Stimulated activated CD4-positive, alpha-beta T cell treated with anti-CD3 and anti-CD28 coated beads, Interleukin-12 subunit alpha, Interleukin-12 subunit beta, amount 100 ng/mL, for 48 hours (primary cell): Measurements from ENCODE around the gene TAS1R1.
A peak's percentile ranks its signal among the peaks of the same experiment; 100 is the strongest.

Experiments used
- DNase-seq, 3 donors: peaks; one replicate each; pipeline ENCODE4 v3.0.0-alpha.2; 2020; ENCODE audit warnings: low read depth in 2 of 3, low spot score in 1 of 3

The TAS1R1 gene

DNA sequence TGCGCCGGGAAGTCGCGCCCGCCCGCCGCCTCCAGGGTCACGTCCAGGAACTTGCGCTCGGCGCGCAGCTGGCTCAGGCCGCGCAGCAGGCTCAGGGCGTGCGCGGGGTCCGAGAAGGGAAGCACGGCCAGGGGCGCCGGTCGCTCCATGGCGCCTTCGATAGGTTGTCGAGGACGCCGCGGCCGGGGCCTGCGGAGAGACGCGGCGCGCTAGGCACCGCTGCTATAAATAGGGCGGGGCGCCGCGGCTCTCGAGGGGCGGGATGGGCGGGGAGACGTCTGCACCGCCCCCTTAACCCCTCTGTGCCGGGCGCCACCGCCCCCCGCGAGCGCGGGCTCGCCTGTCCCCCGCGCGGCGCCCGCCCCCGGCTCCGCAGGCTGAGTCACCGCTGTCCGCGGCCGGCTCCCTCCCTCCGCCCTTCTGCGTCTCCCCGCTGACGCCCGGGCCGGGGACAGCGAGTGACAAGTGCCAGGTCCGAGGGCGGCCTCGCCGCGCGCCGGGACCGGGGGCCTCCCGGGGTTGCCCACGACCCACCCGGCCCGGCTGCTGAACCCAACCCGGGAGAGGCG is 47.6 kb downstream of the TAS1R1 start, which contains the start of gene KLHL21:
Gene KLHL21, minus strand, starts transcription at position 201 of the 569 bp plus-strand sequence. Its CDS starts 52 bp downstream, at position 149.
- peak; percentile 72 to 87 (median 74) for DNase-seq

DNA sequence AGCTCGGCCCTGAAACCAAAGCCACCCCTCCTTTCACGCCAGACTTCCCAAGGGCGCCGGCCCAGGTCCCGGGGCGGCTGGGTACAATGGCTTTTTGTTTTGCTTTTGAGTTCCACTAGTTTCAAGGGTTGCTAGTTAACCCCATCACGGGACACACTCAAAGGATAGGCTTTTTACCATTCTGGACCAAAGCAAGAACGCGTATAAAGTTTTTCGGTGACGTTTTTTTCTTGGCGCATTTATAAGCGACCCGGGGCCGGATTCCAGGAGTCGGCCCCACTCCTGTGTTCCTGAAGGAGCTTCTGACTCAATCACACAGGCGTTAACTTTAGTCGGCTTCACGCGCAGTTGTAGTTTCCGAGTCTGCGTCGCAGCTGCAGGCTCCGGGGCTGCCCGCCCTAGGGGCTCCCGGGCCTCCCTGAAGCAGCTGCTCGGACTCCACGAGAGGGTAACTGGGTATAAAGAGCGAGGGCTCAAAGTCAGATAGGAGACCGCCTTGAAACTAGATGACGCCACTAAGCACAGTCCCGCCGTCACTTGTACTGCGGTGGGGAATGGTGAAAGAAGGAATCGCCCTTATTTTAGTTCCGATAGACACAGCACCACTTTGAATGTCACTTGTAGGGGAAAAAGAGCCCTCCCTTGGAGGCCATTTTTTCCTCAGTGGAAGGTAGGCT is 48.3 kb downstream of the TAS1R1 start:
- DNase-seq, result peak in 2 of 3 donors; percentile 47 to 54

DNA sequence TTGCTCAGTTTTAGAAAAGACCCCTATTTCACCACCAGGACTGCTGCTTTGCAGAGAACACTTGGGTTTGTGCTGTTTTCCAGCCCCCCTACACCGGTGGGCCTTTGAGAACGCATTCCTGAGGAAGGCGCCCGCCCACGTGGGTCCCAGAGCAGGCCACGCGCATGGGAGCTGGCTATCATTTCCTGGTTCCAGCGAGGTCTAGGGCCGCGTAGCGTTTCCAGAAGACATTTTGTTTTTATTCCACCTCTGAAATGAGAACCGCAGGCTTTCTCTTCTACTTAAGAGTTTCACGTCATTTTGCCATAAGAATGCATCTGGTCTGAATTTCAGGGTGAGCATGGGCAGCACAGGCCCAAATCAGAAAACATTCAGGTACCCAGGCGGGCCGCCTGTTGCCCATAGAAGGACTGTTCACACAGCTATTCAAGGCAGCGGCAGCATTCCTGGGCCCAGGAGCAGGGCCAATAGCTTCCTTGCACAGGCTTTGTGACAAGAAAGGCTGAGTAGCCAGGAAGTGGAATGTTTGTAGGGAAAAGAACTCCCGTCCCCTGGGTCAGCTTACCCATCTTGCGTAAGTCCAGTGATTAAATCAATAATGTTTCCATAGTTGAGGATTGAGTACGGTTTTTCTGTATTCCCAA is 48.9 kb downstream of the TAS1R1 start:
- no peak for DNase-seq

- DNase-seq, result no peak
Measured at GRCh38 chr1:6612641-6613360, 57.7 kb downstream of the TAS1R1 start.

GRCh38 chr1:6613361-6614018 is 58.4 kb downstream of the TAS1R1 start, which contains the start of gene PHF13:
Gene PHF13, plus strand, starts transcription at chr1:6613731. Its CDS starts 336 bp downstream, at chr1:6614067.
- DNase-seq, result peak; percentile 99 to 100 (median 100)

GRCh38 chr1:6614019-6614928 is 59.2 kb downstream of the TAS1R1 start:
- DNase-seq, result peak in 1 of 3 donors; percentile 45

DNA sequence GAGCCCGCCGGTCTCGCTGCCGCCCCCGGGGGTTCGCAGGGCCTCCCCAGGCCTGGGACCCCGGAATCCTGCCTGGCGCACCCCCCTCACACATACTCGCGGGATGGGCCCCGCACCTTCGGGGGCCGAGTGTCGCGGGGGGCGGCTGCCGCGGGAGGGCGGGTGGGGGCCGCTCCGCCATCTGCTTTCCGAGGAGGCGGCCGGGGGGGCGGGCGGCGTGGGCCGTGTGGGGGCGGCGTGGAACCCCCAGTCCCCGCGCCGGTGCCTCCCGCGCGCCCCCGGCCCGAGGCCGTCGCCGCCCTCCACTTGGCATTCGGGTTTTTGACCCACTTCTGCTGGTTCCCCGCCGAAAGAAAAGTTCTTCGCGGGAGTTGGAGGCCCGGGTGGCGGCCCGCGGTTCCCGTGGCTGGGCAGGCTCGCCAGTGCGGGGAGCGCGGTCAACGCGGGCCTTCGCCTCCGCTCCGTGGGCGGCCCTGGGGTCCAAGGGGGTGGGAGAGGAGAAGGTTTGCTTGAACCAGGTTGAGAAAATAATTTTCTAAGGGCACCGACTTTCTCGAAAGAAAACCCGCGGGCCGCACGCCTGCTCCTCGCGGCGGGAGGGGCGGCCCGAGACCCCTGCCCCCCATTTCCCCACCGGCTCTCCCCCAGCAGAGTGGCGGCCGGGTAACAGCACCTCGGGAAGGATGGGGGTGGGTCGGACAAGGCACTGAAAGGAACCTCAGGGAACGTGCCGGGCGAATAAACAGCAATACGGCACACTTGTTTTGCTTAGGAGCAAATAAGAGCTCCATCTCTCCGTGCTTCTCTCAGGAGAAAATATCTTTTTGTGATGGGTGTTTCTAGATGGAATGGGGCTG is 60.0 kb downstream of the TAS1R1 start:
- no peak for DNase-seq

- no peak for DNase-seq
Measured at GRCh38 chr1:6619045-6619444, 63.9 kb downstream of the TAS1R1 start.

GRCh38 chr1:6621429-6622391 is 66.6 kb downstream of the TAS1R1 start:
- DNase-seq, result no peak

DNA sequence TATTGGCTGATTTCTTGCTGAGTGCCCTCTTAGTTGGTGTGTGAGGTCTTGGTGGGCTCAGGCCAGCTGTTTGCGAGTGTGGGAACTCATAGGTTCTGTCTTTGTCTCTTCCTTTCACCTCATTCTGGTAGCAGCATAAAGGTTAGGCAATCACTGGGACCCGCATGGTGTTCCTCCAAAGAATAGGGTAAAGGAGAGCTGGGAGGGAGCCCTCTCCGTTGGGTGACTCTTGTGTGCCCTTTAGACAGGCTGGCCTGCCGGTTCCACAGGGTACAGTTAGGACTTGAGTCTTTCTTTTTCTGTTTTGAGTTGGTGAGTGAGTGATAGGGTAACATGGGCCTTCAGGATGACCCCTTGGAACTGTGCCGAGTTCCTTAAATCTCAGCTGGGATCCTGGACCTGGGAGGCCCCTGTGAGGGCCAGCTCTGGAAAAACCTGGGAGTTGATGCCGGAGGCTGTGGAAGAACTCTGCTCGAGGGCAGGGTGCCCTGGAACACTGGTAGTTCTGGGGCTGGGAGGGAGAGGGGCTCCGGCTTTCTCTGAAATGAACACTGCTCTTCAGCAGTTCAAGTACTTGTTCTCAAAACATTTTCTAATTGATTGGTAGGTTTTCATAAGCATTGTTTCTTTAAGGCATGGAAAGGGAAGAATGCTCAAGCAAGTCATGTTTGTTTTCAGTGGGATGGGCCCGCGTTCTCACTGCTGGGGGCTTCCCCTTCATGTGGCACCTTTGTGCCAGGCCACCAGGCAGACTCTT is 67.5 kb downstream of the TAS1R1 start:
- DNase-seq, result no peak

- no peak for DNase-seq
Measured at GRCh38 chr1:6623269-6623965, 68.3 kb downstream of the TAS1R1 start.

DNA sequence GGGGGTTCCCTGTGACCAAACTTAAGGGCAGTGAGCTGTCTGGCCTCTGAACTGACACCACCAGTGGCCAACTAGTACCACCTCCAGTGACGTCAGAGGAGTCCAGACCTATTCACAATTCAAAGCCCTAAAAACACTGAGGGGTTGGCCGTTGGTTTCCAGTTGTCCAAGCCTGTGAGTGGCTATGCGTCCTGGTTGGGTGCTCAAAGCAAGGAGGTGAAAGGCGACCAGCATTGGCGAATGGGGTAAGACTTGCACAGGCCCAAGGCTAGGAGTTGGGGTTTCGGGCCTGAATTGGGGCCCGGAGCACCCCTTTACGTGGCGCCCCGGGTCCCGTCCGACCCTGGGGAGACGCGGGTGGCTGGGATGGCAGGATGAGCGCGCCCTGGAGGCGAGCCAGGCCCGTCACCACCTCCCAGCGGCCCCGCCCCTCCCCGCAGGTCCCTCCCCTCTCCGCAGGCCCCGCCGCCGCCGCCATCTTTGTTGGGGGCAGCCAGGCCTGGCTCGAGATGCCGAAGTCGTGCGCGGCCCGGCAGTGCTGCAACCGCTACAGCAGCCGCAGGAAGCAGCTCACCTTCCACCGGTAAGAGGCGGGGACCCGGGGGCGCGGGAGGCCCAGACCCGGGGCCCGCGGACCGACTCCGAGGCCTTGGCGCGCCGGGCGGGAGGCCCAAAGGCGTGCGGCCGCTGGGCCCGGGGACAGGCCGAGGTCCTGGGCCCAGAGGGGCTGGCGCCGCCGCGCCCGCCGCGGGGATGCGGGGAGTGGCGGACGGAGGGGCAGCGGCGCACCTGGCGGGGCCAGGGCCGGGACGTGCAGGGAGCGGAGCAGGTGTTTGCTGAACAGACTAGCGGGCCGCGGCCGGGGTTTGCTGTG is 69.8 kb downstream of the TAS1R1 start, which contains the start of gene THAP3:
Gene THAP3, plus strand, starts transcription at position 159 of the 874 bp plus-strand sequence. Its CDS starts 351 bp downstream, at position 510.
- peak; percentile 76 to 88 (median 82) for DNase-seq

DNA sequence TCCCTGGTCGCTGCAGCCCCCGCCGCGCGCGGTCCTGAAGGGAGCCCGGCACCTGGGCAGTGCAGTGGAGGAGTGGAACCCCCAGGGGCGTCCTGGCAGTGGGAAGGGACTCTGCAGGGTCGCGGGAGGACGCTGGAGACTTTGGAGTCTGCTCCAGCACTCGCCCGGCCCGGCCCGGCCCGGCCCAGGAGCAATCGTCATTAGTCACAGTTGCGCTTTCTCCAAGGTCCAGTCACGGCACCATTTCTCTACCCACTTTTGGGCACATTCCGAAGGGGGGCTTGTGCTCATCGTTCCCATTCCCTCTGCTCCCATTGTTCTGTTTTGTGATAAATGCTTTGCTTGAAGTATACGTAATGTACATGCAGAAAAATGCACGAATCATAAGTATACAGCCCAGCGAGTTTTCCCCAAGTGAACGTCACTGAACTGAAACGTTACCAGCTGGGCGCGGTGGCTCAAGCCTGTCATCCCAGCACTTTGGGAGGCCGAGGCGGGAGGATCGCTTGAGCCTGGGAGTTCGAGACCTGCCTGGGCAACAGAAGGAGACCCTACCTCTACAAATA is 70.6 kb downstream of the TAS1R1 start:
- DNase-seq, result no peak

DNA sequence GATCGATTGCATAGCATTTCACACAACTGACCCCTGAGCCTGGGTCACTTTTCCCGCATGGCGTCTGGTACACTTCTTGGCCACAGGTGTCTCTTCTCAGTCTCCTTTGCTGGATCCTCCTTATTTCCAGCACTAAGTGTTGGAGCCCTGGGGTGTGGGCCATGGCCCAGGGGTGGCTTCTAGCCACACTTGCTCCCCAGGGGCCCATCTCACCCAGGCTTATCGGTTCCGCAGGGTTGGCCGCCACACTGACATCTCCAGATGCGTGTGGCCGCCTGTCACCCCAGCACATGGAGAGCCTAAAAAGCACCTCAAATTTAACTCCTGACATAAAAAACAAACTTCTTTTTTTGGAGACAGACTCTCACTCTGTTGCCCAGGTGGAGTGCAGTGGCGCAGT is 71.9 kb downstream of the TAS1R1 start:
- DNase-seq, result no peak
